IMR-90 (cell line): ENCODE data around the gene MORN4.

ENCODE experiments used
- CEBPB ChIP-seq: IDR thresholded peaks from 2 replicates; pipeline ENCODE4 v1.6.1; 2012; ENCODE audit warnings: low read depth, low read length, improper control_type of control experiment
- FOS ChIP-seq: fragments of 150-350 bp; IDR thresholded peaks from 2 replicates; pipeline ENCODE4 v1.6.1; 2016; ENCODE audit warnings: low read depth, low read length
- MAZ ChIP-seq: IDR thresholded peaks from 2 replicates; pipeline ENCODE4 v1.6.1; 2012; ENCODE audit warnings: low read depth, mild to moderate bottlenecking, low read length, improper control_type of control experiment, moderate library complexity, borderline replicate concordance
- POLR2A ChIP-seq: IDR thresholded peaks from 2 replicates; pipeline ENCODE4 v1.6.1; 2012; ENCODE audit warnings: mild to moderate bottlenecking, low read depth, low read length
- RAD21 ChIP-seq: IDR thresholded peaks from 2 replicates; pipeline ENCODE4 v1.6.1; 2012; ENCODE audit warnings: low read length, improper control_type of control experiment
- RCOR1 ChIP-seq: IDR thresholded peaks from 2 replicates; pipeline ENCODE4 v1.6.1; 2012; ENCODE audit warnings: mild to moderate bottlenecking, low read length, improper control_type of control experiment; ENCODE audit not compliant: insufficient replicate concordance
- RFX5 ChIP-seq: IDR thresholded peaks from 2 replicates; pipeline ENCODE4 v1.8.0; 2012; ENCODE audit warnings: low read depth, mild to moderate bottlenecking, low read length, moderate library complexity
- SMC3 ChIP-seq: fragments of 150-350 bp; IDR thresholded peaks from 2 replicates; pipeline ENCODE4 v1.6.1; 2016; ENCODE audit warnings: low read depth, mild to moderate bottlenecking, antibody characterized with exemption, low read length, moderate library complexity
- TF ChIP-seq, protein P1 (sequence below): conservative IDR thresholded peaks from 2 replicates; pipeline ENCODE4 v1.5.1; 2012; ENCODE audit warnings: mild to moderate bottlenecking, low read depth, low read length, improper control_type of control experiment
- TF ChIP-seq, protein P2 (sequence below): fragments of 150-350 bp; IDR thresholded peaks from 2 replicates; pipeline ENCODE4 v1.6.1; 2016; ENCODE audit warnings: low read depth, mild to moderate bottlenecking, low read length, moderate library complexity, borderline replicate concordance

DNA sequence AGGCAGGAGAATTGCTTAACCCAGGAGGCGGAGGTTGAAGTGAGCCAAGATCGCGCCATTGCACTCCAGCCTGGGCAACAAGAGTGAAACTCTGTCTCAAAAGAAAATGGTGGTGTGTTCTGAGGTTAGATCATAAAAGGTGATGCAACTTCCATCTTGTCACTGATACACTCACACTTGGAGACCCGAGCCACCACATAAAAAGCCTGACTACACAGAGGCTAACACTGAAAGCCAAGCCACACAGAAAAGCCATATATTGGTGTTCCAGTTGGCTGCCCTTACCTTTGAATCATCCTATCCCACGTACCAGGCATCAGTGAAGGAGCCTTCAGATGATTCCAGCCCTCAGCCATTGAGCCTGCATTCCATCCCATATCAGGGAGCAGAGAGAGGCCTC is 4.0 kb downstream of the MORN4 start:
- TF ChIP-seq SMC3 (no peak), POLR2A (no peak), CEBPB (no peak), RFX5 (no peak), FOS (no peak), RCOR1 (no peak), MAZ (no peak), RAD21 (no peak)
- TF ChIP-seq, protein P1, sequence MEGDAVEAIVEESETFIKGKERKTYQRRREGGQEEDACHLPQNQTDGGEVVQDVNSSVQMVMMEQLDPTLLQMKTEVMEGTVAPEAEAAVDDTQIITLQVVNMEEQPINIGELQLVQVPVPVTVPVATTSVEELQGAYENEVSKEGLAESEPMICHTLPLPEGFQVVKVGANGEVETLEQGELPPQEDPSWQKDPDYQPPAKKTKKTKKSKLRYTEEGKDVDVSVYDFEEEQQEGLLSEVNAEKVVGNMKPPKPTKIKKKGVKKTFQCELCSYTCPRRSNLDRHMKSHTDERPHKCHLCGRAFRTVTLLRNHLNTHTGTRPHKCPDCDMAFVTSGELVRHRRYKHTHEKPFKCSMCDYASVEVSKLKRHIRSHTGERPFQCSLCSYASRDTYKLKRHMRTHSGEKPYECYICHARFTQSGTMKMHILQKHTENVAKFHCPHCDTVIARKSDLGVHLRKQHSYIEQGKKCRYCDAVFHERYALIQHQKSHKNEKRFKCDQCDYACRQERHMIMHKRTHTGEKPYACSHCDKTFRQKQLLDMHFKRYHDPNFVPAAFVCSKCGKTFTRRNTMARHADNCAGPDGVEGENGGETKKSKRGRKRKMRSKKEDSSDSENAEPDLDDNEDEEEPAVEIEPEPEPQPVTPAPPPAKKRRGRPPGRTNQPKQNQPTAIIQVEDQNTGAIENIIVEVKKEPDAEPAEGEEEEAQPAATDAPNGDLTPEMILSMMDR: no peak
- TF ChIP-seq, protein P2, sequence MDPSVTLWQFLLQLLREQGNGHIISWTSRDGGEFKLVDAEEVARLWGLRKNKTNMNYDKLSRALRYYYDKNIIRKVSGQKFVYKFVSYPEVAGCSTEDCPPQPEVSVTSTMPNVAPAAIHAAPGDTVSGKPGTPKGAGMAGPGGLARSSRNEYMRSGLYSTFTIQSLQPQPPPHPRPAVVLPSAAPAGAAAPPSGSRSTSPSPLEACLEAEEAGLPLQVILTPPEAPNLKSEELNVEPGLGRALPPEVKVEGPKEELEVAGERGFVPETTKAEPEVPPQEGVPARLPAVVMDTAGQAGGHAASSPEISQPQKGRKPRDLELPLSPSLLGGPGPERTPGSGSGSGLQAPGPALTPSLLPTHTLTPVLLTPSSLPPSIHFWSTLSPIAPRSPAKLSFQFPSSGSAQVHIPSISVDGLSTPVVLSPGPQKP: no peak
